Naive thymus-derived CD4-positive, alpha-beta T cell (primary cell): ENCODE results near the gene CHD2. TPM values are rescaled to one million over a fixed set of nuclear protein-coding genes. Genes with fewer than 3 reads are reported as not detected.

Source experiments
- ATAC-seq: fragments of 150-1000 bp; cut with Tn5 transposase; 2 replicates; pipeline ENCODE4 v1.10.0; 2021; ENCODE audit warnings: mild to moderate bottlenecking, moderate library complexity
- CTCF ChIA-PET: fragments of 350-600 bp; sonication (Branson Sonifier 250); formaldehyde crosslinking; loops from one replicate; lab custom pipeline; 2021; ENCODE audit warnings: antibody characterized with exemption; lab: Charles Lee
- POLR2A ChIA-PET: fragments of 350-600 bp; sonication (Branson Sonifier 250); formaldehyde crosslinking; loops from one replicate; lab custom pipeline; 2021; ENCODE audit warnings: antibody characterized with exemption, inconsistent platforms; lab: Charles Lee
- DNase-seq, 9 donors: peaks; one replicate each; pipeline versions ENCODE4 v3.0.0 to v3.0.0-alpha.2; 2020 to 2022; ENCODE audit warnings: mixed read lengths in 1 of 9
- H3K27ac ChIP-seq: one replicate; pipeline ENCODE4 v1.7.0; 2013; ENCODE audit warnings: mild to moderate bottlenecking, low read depth, low read length, moderate library complexity
- H3K27me3 ChIP-seq, 2 donors: one replicate each; pipeline ENCODE4 v1.7.0; 2013; ENCODE audit warnings: low read length in 2 of 2, mild to moderate bottlenecking in 2 of 2, moderate library complexity in 2 of 2; ENCODE audit not compliant: control insufficient read depth in 2 of 2, insufficient read depth in 2 of 2
- H3K36me3 ChIP-seq, 3 experiments: 1 replicate in 2 of 3; 2 replicates in 1 of 3; pipeline ENCODE4 v1.7.0; 2013; ENCODE audit warnings: low read length in 3 of 3, mild to moderate bottlenecking in 3 of 3, moderate library complexity in 1 of 3; ENCODE audit not compliant: insufficient read depth in 3 of 3, control insufficient read depth in 2 of 3
- H3K4me1 ChIP-seq, 2 donors: one replicate each; pipeline ENCODE4 v1.7.0; 2013; ENCODE audit warnings: low read length in 2 of 2, mild to moderate bottlenecking in 2 of 2, moderate library complexity in 1 of 2; ENCODE audit not compliant: control insufficient read depth in 2 of 2, insufficient read depth in 2 of 2
- H3K4me3 ChIP-seq: 2 replicates; pipeline ENCODE4 v1.7.0; 2013; ENCODE audit warnings: mild to moderate bottlenecking, low read length
- H3K9me3 ChIP-seq, 3 experiments: 1 replicate in 2 of 3; 2 replicates in 1 of 3; pipeline ENCODE4 v1.7.0; 2013; ENCODE audit warnings: low read length in 3 of 3; ENCODE audit not compliant: control insufficient read depth in 2 of 3
- H3K27ac Mint-ChIP-seq, 9 donors: one replicate each; pipeline ENCODE4 v1.8.0; 2020 to 2022; ENCODE audit warnings: mixed read lengths in 9 of 9, mild to moderate bottlenecking in 8 of 9, moderate library complexity in 5 of 9, inconsistent platforms in 2 of 9
- H3K27me3 Mint-ChIP-seq, 5 donors: one replicate each; pipeline ENCODE4 v1.8.0; 2021 to 2022; ENCODE audit warnings: mixed read lengths in 5 of 5, mild to moderate bottlenecking in 1 of 5
- H3K36me3 Mint-ChIP-seq, 5 donors: one replicate each; pipeline ENCODE4 v1.8.0; 2020 to 2022; ENCODE audit warnings: mixed read lengths in 5 of 5, mild to moderate bottlenecking in 3 of 5, inconsistent platforms in 1 of 5
- H3K4me1 Mint-ChIP-seq, 7 donors: one replicate each; pipeline ENCODE4 v1.8.0; 2020 to 2022; ENCODE audit warnings: mixed read lengths in 7 of 7, mild to moderate bottlenecking in 3 of 7, inconsistent platforms in 1 of 7
- H3K4me3 Mint-ChIP-seq, 10 donors: one replicate each; pipeline ENCODE4 v1.8.0; 2020 to 2022; ENCODE audit warnings: mild to moderate bottlenecking in 10 of 10, mixed read lengths in 10 of 10, moderate library complexity in 6 of 10, inconsistent platforms in 2 of 10
- H3K9me3 Mint-ChIP-seq, 11 donors: one replicate each; pipeline ENCODE4 v1.8.0; 2020 to 2022; ENCODE audit warnings: mixed read lengths in 11 of 11, mild to moderate bottlenecking in 4 of 11, inconsistent platforms in 1 of 11, moderate library complexity in 1 of 11
- intact Hi-C, 2 donors: fragments of 100-400 bp; cut with micrococcal nuclease; formaldehyde crosslinking; loops; one replicate each; pipeline ENCODE4 v1.15.1; 2023
- polyA plus RNA-seq, 2 donors: library from polyadenylated mRNA; unstranded; fragments of 300-500 nt; fragmentation: Illumina TruSeq; gene quantifications; one replicate each; pipeline ENCODE4 v1.2.3, GENCODE V29; 2021
- total RNA-seq, 6 experiments: library from RNA in 5 of 6; stranded (reverse) in 5 of 6; gene quantifications; 1 replicate in 5 of 6; 2 replicates in 1 of 6; pipeline ENCODE4 v1.2.3 and lab custom pipeline; 2021 to 2026

CHD2 gene
- total and polyA plus RNA-seq, 7 experiments from 2014 or later, result 70.0 to 492 (median 371) TPM

GRCh38 chr15:92887869-92888268 lies 12.3 kb upstream of the CHD2 start:
- intact Hi-C loops, result no loop called here
- Mint-ChIP-seq H3K27ac (peak overlapping the region in 7 of 9 donors; percentile 57 to 98 (median 67)), H3K4me1 (peaks cover 45 to 77% (median 60%) of the 10 kb centered on the region in 7 donors), H3K9me3 (peaks cover 0 to 7% (median 0%) of the 10 kb centered on the region in 11 donors), H3K36me3 (peaks cover 11 to 69% (median 62%) of the 10 kb centered on the region in 5 donors), H3K4me3 (peak overlapping the region; percentile 53 to 99 (median 71)), H3K27me3 (no peaks in the 10 kb centered on the region)
- peak overlapping the region; percentile 61 for H3K27ac ChIP-seq
- DNase-seq (peak in 1 of 9 donors; percentile 2), ATAC-seq (no peak)
- peaks cover 50 to 52% of the 10 kb centered on the region in 2 donors for H3K4me1 ChIP-seq
- ChIA-PET CTCF (interaction anchor here (1.7 kb wide), 2 partner anchors 13 to 80 kb away, joined by 4 to 5 read pairs; partner anchors contain the start of gene CHD2), POLR2A (interaction anchor here (1.2 to 20.7 kb wide), 12 partner anchors 8 to 78 kb away, joined by 3 to 762 read pairs (median 25); partner anchors contain the start of gene CHD2)
- no peaks in the 10 kb centered on the region for H3K9me3 ChIP-seq
- peaks cover 15 to 48% (median 42%) of the 10 kb centered on the region in 3 experiments for H3K36me3 ChIP-seq
- H3K4me3 ChIP-seq, result peak overlapping the region; percentile 35
- no peaks in the 10 kb centered on the region for H3K27me3 ChIP-seq

GRCh38 chr15:92889390-92890107 lies 10.6 kb upstream of the CHD2 start:
- Histone ChIP-seq H3K27me3 (no peaks in the 10 kb centered on the region), H3K36me3 (peaks cover 19 to 52% (median 47%) of the 10 kb centered on the region in 3 experiments), H3K4me1 (peaks cover 60 to 66% of the 10 kb centered on the region in 2 donors), H3K27ac (peak overlapping the region; percentile 61), H3K9me3 (no peaks in the 10 kb centered on the region), H3K4me3 (no peak overlapping the region)
- ChIA-PET POLR2A (interaction anchor here (0.6 to 20.7 kb wide), 11 partner anchors 9 to 100 kb away, joined by 3 to 762 read pairs (median 37); partner anchors contain the start of gene CHD2), CTCF (interaction anchor here (0.7 to 1.7 kb wide), 6 partner anchors 11 to 81 kb away, joined by 3 to 6 read pairs (median 4); partner anchors contain the start of gene CHD2)
- intact Hi-C loops, result no loop called here
- ATAC-seq (peak; percentile 33), DNase-seq (peak in 1 of 9 donors; percentile 7)
- Mint-ChIP-seq H3K36me3 (peaks cover 10 to 70% (median 61%) of the 10 kb centered on the region in 5 donors), H3K4me1 (peaks cover 47 to 92% (median 75%) of the 10 kb centered on the region in 7 donors), H3K27ac (peak overlapping the region; percentile 78 to 92 (median 85)), H3K4me3 (peak overlapping the region; percentile 56 to 84 (median 73)), H3K27me3 (no peaks in the 10 kb centered on the region), H3K9me3 (peaks cover 0 to 3% (median 0%) of the 10 kb centered on the region in 11 donors)

- peaks cover 12 to 55% (median 42%) of the 10 kb centered on the region in 3 experiments for H3K36me3 ChIP-seq
- peaks cover 70 to 72% of the 10 kb centered on the region in 2 donors for H3K4me1 ChIP-seq
- ChIA-PET POLR2A (interaction anchor here (1.4 to 20.7 kb wide), 6 partner anchors 10 to 82 kb away, joined by 3 to 762 read pairs (median 72); partner anchors contain the start of gene CHD2), CTCF (interaction anchor here (1.1 to 2.0 kb wide), 2 partner anchors 9 to 82 kb away, joined by 3 to 6 read pairs; no protein-coding TSS in a partner anchor)
- H3K9me3 ChIP-seq, result no peaks in the 10 kb centered on the region
- no peaks in the 10 kb centered on the region for H3K27me3 ChIP-seq
- H3K4me3 ChIP-seq, result no peak overlapping the region
- peaks cover 0 to 3% (median 0%) of the 10 kb centered on the region in 11 donors for H3K9me3 Mint-ChIP-seq
- no peaks in the 10 kb centered on the region for H3K27me3 Mint-ChIP-seq
- H3K4me3 Mint-ChIP-seq, result peak overlapping the region; percentile 38 to 82 (median 70)
- peak overlapping the region; percentile 61 for H3K27ac ChIP-seq
- peaks cover 49 to 96% (median 85%) of the 10 kb centered on the region in 7 donors for H3K4me1 Mint-ChIP-seq
- peaks cover 6 to 65% (median 59%) of the 10 kb centered on the region in 5 donors for H3K36me3 Mint-ChIP-seq
- DNase-seq (no peak), ATAC-seq (no peak)
- intact Hi-C loops, result no loop called here
- H3K27ac Mint-ChIP-seq, result peak overlapping the region; percentile 68 to 91 (median 85)
These were observed 8.5 kb upstream of the CHD2 start for GRCh38 chr15:92891533-92892200.

- CTCF ChIA-PET, result interaction anchor here (1.1 to 2.0 kb wide), 2 partner anchors 9 to 83 kb away, joined by 3 to 6 read pairs; no protein-coding TSS in a partner anchor
- Histone ChIP-seq H3K4me1 (peaks cover 69 to 70% of the 10 kb centered on the region in 2 donors), H3K9me3 (no peaks in the 10 kb centered on the region), H3K27me3 (no peaks in the 10 kb centered on the region), H3K27ac (peak overlapping the region; percentile 61), H3K36me3 (peaks cover 9 to 54% (median 38%) of the 10 kb centered on the region in 3 experiments), H3K4me3 (no peak overlapping the region)
- peaks cover 48 to 96% (median 85%) of the 10 kb centered on the region in 7 donors for H3K4me1 Mint-ChIP-seq
- DNase-seq, result peak in 1 of 9 donors; percentile 8
- H3K9me3 Mint-ChIP-seq, result peaks cover 0 to 3% (median 0%) of the 10 kb centered on the region in 11 donors
- H3K36me3 Mint-ChIP-seq, result peaks cover 6 to 65% (median 59%) of the 10 kb centered on the region in 5 donors
- peak overlapping the region in 8 of 9 donors; percentile 9 to 91 (median 78) for H3K27ac Mint-ChIP-seq
- no peaks in the 10 kb centered on the region for H3K27me3 Mint-ChIP-seq
- peak overlapping the region in 7 of 10 donors; percentile 20 to 81 (median 48) for H3K4me3 Mint-ChIP-seq
- intact Hi-C loops, result no loop called here
- ATAC-seq, result no peak
- POLR2A ChIA-PET, result interaction anchor here (1.4 to 20.7 kb wide), 6 partner anchors 10 to 83 kb away, joined by 3 to 762 read pairs (median 72); partner anchors contain the start of gene CHD2
These were observed 7.9 kb upstream of the CHD2 start for GRCh38 chr15:92892201-92892555.

- peaks cover 45 to 96% (median 84%) of the 10 kb centered on the region in 7 donors for H3K4me1 Mint-ChIP-seq
- intact Hi-C loops, result no loop called here
These were observed 6.9 kb upstream of the CHD2 start for GRCh38 chr15:92893200-92893599.

More at GRCh38 chr15:92893200-92893599, 6.9 kb upstream of the CHD2 start:
- H3K4me3 ChIP-seq, result no peak overlapping the region
- H3K9me3 ChIP-seq, result no peaks in the 10 kb centered on the region
- Mint-ChIP-seq H3K36me3 (peaks cover 6 to 68% (median 65%) of the 10 kb centered on the region in 5 donors), H3K9me3 (peaks cover 0 to 5% (median 0%) of the 10 kb centered on the region in 11 donors), H3K27me3 (no peaks in the 10 kb centered on the region), H3K4me3 (peak overlapping the region in 8 of 10 donors; percentile 25 to 81 (median 66)), H3K27ac (peak overlapping the region in 8 of 9 donors; percentile 72 to 91 (median 84))
- DNase-seq, result no peak
- H3K36me3 ChIP-seq, result peaks cover 10 to 56% (median 45%) of the 10 kb centered on the region in 3 experiments
- H3K4me1 ChIP-seq, result peaks cover 73 to 75% of the 10 kb centered on the region in 2 donors
- ATAC-seq, result no peak
- H3K27me3 ChIP-seq, result no peaks in the 10 kb centered on the region
- peak overlapping the region; percentile 31 for H3K27ac ChIP-seq
- POLR2A ChIA-PET, result interaction anchor here (0.6 to 20.7 kb wide), 9 partner anchors 12 to 84 kb away, joined by 3 to 762 read pairs (median 46); partner anchors contain the start of gene CHD2
- CTCF ChIA-PET, result interaction anchor here (0.8 to 2.0 kb wide), 3 partner anchors 24 to 96 kb away, joined by 3 to 6 read pairs (median 5); no protein-coding TSS in a partner anchor
